H9 (cell line): ENCODE results near the gene GNAS-AS1. TPM values are rescaled to one million over a fixed set of nuclear protein-coding genes. Genes with fewer than 3 reads are reported as not detected.

Experiments
- DNase-seq: peaks from one replicate; pipeline ENCODE4 v3.0.0-alpha.2; 2017
- H2AFZ ChIP-seq: one replicate; pipeline ENCODE4 v1.6.1; 2013; ENCODE audit warnings: mild to moderate bottlenecking, low read length, control low read depth, moderate library complexity
- H2AK5ac ChIP-seq: 2 replicates; pipeline ENCODE4 v1.6.1; 2013; ENCODE audit warnings: low read length, control low read depth, mixed read lengths; ENCODE audit not compliant: insufficient read length
- H2BK120ac ChIP-seq: one replicate; pipeline ENCODE4 v1.6.1; 2013; ENCODE audit warnings: low read depth, mild to moderate bottlenecking, low read length, control low read depth, inconsistent platforms; ENCODE audit not compliant: poor library complexity, severe bottlenecking
- H2BK12ac ChIP-seq: 2 replicates; pipeline ENCODE4 v1.6.1; 2013; ENCODE audit warnings: low read length, control low read depth, mixed read lengths, low read depth; ENCODE audit not compliant: insufficient read length
- H2BK15ac ChIP-seq: 2 replicates; pipeline ENCODE4 v1.6.1; 2013; ENCODE audit warnings: low read depth, low read length, control low read depth
- H2BK20ac ChIP-seq: one replicate; pipeline ENCODE4 v1.6.1; 2013; ENCODE audit warnings: low read depth, mild to moderate bottlenecking, low read length, control low read depth, inconsistent platforms; ENCODE audit not compliant: poor library complexity, severe bottlenecking
- H2BK5ac ChIP-seq: 2 replicates; pipeline ENCODE4 v1.6.1; 2013; ENCODE audit warnings: low read length, control low read depth, mixed read lengths; ENCODE audit not compliant: insufficient read length
- H3K14ac ChIP-seq: 2 replicates; pipeline ENCODE4 v1.6.1; 2013; ENCODE audit warnings: low read length, control low read depth; ENCODE audit not compliant: insufficient read depth
- H3K18ac ChIP-seq: 2 replicates; pipeline ENCODE4 v1.6.1; 2013; ENCODE audit warnings: low read depth, mild to moderate bottlenecking, mixed read lengths, low read length, control low read depth; ENCODE audit not compliant: insufficient read length
- H3K23ac ChIP-seq: 2 replicates; pipeline ENCODE4 v1.6.1; 2013; ENCODE audit warnings: low read length, control low read depth, mixed read lengths, low read depth; ENCODE audit not compliant: insufficient read length
- H3K23me2 ChIP-seq: 2 replicates; pipeline ENCODE4 v1.6.1; 2013; ENCODE audit warnings: low read depth, mild to moderate bottlenecking, mixed read lengths, low read length, control low read depth; ENCODE audit not compliant: insufficient read length, poor library complexity, severe bottlenecking
- H3K27ac ChIP-seq: 2 replicates; pipeline ENCODE4 v1.5.1; 2013; ENCODE audit warnings: low read length, control low read depth, mixed read lengths, low read depth; ENCODE audit not compliant: insufficient read length
- H3K27me3 ChIP-seq: 2 replicates; pipeline ENCODE4 v1.6.1; 2013; ENCODE audit warnings: low read length, control low read depth, inconsistent platforms; ENCODE audit not compliant: insufficient read depth
- H3K4ac ChIP-seq: 2 replicates; pipeline ENCODE4 v1.6.1; 2013; ENCODE audit warnings: low read depth, mild to moderate bottlenecking, control low read depth, inconsistent platforms, low read length, moderate library complexity
- H3K4me1 ChIP-seq: 2 replicates; pipeline ENCODE4 v1.6.1; 2013; ENCODE audit warnings: low read length, control low read depth, inconsistent platforms; ENCODE audit not compliant: insufficient read depth
- H3K4me2 ChIP-seq: 2 replicates; pipeline ENCODE4 v1.6.1; 2013; ENCODE audit warnings: low read length, control low read depth, mixed read lengths; ENCODE audit not compliant: insufficient read length, insufficient read depth
- H3K56ac ChIP-seq: 2 replicates; pipeline ENCODE4 v1.6.1; 2013; ENCODE audit warnings: low read depth, mild to moderate bottlenecking, mixed read lengths, low read length, control low read depth; ENCODE audit not compliant: insufficient read length
- H3K79me1 ChIP-seq: 2 replicates; pipeline ENCODE4 v1.6.1; 2013; ENCODE audit warnings: low read depth, mild to moderate bottlenecking, moderate library complexity, low read length, control low read depth, inconsistent platforms; ENCODE audit not compliant: insufficient read depth, poor library complexity, severe bottlenecking
- H3K79me2 ChIP-seq: 2 replicates; pipeline ENCODE4 v1.6.1; 2013; ENCODE audit warnings: low read length, control low read depth, inconsistent platforms; ENCODE audit not compliant: insufficient read depth
- H3K9ac ChIP-seq: 2 replicates; pipeline ENCODE4 v1.6.1; 2013; ENCODE audit warnings: low read length, control low read depth, mixed read lengths; ENCODE audit not compliant: insufficient read length; ENCODE audit errors: extremely low read depth
- H3K9me3 ChIP-seq: one replicate; pipeline ENCODE4 v1.6.1; 2013; ENCODE audit warnings: low read depth, low read length, inconsistent platforms; ENCODE audit not compliant: control insufficient read depth
- H3T11ph ChIP-seq: one replicate; pipeline ENCODE4 v1.6.1; 2013; ENCODE audit warnings: mild to moderate bottlenecking, low read length, control low read depth, inconsistent platforms
- H4K20me1 ChIP-seq: one replicate; pipeline ENCODE4 v1.6.1; 2013; ENCODE audit not compliant: control insufficient read depth, insufficient read length, insufficient read depth
- H4K5ac ChIP-seq: 2 replicates; pipeline ENCODE4 v1.6.1; 2013; ENCODE audit warnings: low read depth, mild to moderate bottlenecking, mixed read lengths, low read length, control low read depth; ENCODE audit not compliant: insufficient read length
- H4K8ac ChIP-seq: replicated peaks from 2 replicates; pipeline ENCODE4 v1.6.1; 2013; ENCODE audit warnings: low read length, control low read depth, mixed read lengths, low read depth; ENCODE audit not compliant: insufficient read length
- H4K91ac ChIP-seq: 2 replicates; pipeline ENCODE4 v1.6.1; 2013; ENCODE audit warnings: low read depth, mild to moderate bottlenecking, moderate library complexity, mixed read lengths, low read length, control low read depth; ENCODE audit not compliant: insufficient read length
- H3K27ac Mint-ChIP-seq, 3 experiments: 2 replicates in 2 of 3; 3 replicates in 1 of 3; pipeline ENCODE4 v1.8.0; 2020 to 2021; ENCODE audit warnings: mixed read lengths in 3 of 3, mild to moderate bottlenecking in 1 of 3, moderate library complexity in 1 of 3
- H3K27me3 Mint-ChIP-seq: 2 replicates; pipeline ENCODE4 v1.8.0; 2021; ENCODE audit warnings: low read depth, mild to moderate bottlenecking, moderate library complexity, mixed read lengths
- H3K36me3 Mint-ChIP-seq, 3 experiments: 2 replicates in 2 of 3; 3 replicates in 1 of 3; pipeline ENCODE4 v1.8.0; 2020 to 2021; ENCODE audit warnings: low read depth in 3 of 3, mixed read lengths in 3 of 3; ENCODE audit not compliant: insufficient read depth in 1 of 3
- H3K4me1 Mint-ChIP-seq, 2 experiments: 2 replicates each; pipeline ENCODE4 v1.8.0; 2020; ENCODE audit warnings: mixed read lengths in 2 of 2
- H3K4me3 Mint-ChIP-seq, 2 experiments: 2 replicates in 1 of 2; 3 replicates in 1 of 2; pipeline ENCODE4 v1.8.0; 2020 to 2021; ENCODE audit warnings: mild to moderate bottlenecking in 2 of 2, mixed read lengths in 2 of 2, moderate library complexity in 1 of 2
- H3K9me3 Mint-ChIP-seq, 2 experiments: 2 replicates in 1 of 2; 3 replicates in 1 of 2; pipeline ENCODE4 v1.8.0; 2020; ENCODE audit warnings: mild to moderate bottlenecking in 2 of 2, mixed read lengths in 2 of 2, moderate library complexity in 1 of 2
- CTCF ChIP-seq: fragments of 200-600 bp; sonication (generic); conservative IDR thresholded peaks from 3 replicates; pipeline ENCODE4 v1.8.0; 2021; ENCODE audit warnings: antibody characterized with exemption, mild to moderate bottlenecking
- WGBS: extraction: QIAGEN DNeasy Blood & Tissue Kit; methylation state at CpG from one replicate; pipeline ENCODE4 v1.1.7; 2013; ENCODE audit warnings: missing lambda C conversion rate, low lambda C conversion rate, mixed read lengths; ENCODE audit not compliant: insufficient read length; ENCODE audit errors: extremely low coverage; 5-methylcytosine and 5-hydroxymethylcytosine counted together
- total RNA-seq: library from RNA; stranded (reverse); gene quantifications from 2 replicates; pipeline ENCODE4 v1.2.1, GENCODE V29; 2021

Gene GNAS-AS1
- total RNA-seq, 1 experiment from 2014 or later, result 11.3 TPM

GRCh38 chr20:58868795-58869194, 18.1 kb upstream of the GNAS-AS1 start:
- H4K91ac ChIP-seq, result no peak overlapping the region
- no peaks in the 10 kb centered on the region for H3K79me1 ChIP-seq
- no peak overlapping the region for H2BK15ac ChIP-seq
- H4K8ac ChIP-seq, result no peak overlapping the region
- Mint-ChIP-seq H3K36me3 (peaks cover 4 to 7% (median 5%) of the 10 kb centered on the region in 3 experiments; a peak in 5 of 7 replicates), H3K4me3 (no peak overlapping the region), H3K27ac (no peak overlapping the region), H3K27me3 (peaks cover 1% of the 10 kb centered on the region; the same call in 1 of the 2 replicates), H3K9me3 (peaks cover 2 to 3% of the 10 kb centered on the region in 2 experiments; a peak in 2 of 5 replicates), H3K4me1 (peaks cover 17 to 19% of the 10 kb centered on the region in 2 experiments)
- no peak overlapping the region for H3K4ac ChIP-seq
- H3K56ac ChIP-seq, result no peak overlapping the region
- H2BK20ac ChIP-seq, result no peak overlapping the region
- no peaks in the 10 kb centered on the region for H3K4me1 ChIP-seq
- H3K79me2 ChIP-seq, result no peaks in the 10 kb centered on the region
- no peak overlapping the region for H2AK5ac ChIP-seq
- H3K23me2 ChIP-seq, result no peaks in the 10 kb centered on the region
- no peak overlapping the region for H2BK120ac ChIP-seq
- peak overlapping the region; percentile 59 for H2AFZ ChIP-seq
- no peak overlapping the region for H3K23ac ChIP-seq
- no peak overlapping the region for H3K9ac ChIP-seq
- no peak overlapping the region for H3K14ac ChIP-seq
- no peak overlapping the region for H2BK12ac ChIP-seq
- H4K20me1 ChIP-seq, result no peaks in the 10 kb centered on the region
- no peak overlapping the region for H4K5ac ChIP-seq
- no peaks in the 10 kb centered on the region for H3K27me3 ChIP-seq
- whole genome bisulfite sequencing, result no CpG with 5 or more reads among the region's 14 CpGs
- peak; percentile 54 for TF ChIP-seq CTCF
- no peak overlapping the region for H3K18ac ChIP-seq
- H3K9me3 ChIP-seq, result no peaks in the 10 kb centered on the region
- peak; percentile 49 for DNase-seq
- H2BK5ac ChIP-seq, result no peak overlapping the region
- no peak overlapping the region for H3T11ph ChIP-seq
- H3K4me2 ChIP-seq, result no peak overlapping the region
- no peak overlapping the region for H3K27ac ChIP-seq
